NCI-H146 treated with DMSO at 0.1 percent for 48 hours (cell line): ENCODE results near the gene GSTA2.
"Not testable (repeated sequence)": the region's sequence is repeated elsewhere in the genome, so short reads cannot be mapped to it uniquely, and the experiment has no call there.

ENCODE experiments used
- DNase-seq: peaks from one replicate; lab custom pipeline; 2025; ENCODE audit not compliant: unreplicated experiment; lab: John Stamatoyannopoulos, UW

Gene GSTA2

DNA sequence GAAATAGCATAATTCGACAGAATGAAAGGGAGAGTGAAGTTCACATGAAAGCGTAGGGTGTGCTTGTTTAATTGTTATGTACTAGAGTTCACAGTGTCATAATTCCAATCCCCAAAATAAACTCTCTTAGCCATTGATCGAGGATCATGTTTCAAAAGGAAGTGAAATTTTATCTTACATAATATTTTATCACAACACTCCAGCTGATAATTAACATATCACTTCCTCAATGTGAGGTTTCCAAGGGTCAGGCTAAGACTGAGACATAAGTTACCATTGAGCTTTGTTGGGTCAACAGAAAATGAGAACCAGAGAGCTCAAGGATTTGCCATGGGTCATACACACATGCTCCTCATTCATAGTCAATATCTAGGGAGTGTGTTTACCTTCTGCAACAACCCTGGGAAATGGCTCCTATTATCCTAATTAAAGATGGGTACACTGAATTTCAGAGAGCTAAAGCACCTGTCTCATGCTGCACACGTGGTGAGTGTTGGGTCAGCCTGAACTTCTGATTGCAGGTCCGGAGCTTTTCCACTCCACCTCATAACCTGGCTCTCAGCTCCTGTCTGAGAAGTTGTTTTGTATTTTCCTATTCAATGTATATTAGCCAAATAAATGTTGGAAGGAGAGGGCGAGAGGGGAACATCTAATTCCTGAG, 3.0 kb downstream of the GSTA2 start:
- DNase-seq = peak; percentile 44

DNA sequence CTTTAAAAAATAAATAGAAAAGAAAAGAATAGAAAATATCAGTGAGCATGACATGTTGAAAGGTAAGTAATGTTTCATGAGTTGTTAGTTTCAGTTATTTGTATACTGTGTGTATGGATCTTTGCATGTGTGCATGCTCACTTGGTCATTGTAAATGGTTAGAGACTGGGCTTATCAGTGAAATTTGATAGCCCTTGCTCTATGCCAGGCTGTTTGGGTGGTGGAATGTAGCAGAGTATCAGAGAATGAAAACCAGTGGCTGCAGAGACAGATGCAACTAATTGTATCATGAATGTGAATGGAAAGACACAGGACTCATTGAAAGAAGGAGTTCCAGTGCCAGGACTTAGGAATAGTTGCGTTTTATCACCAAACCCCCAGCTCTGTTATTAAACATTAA, 4.2 kb downstream of the GSTA2 start:
- no peak for DNase-seq

DNA sequence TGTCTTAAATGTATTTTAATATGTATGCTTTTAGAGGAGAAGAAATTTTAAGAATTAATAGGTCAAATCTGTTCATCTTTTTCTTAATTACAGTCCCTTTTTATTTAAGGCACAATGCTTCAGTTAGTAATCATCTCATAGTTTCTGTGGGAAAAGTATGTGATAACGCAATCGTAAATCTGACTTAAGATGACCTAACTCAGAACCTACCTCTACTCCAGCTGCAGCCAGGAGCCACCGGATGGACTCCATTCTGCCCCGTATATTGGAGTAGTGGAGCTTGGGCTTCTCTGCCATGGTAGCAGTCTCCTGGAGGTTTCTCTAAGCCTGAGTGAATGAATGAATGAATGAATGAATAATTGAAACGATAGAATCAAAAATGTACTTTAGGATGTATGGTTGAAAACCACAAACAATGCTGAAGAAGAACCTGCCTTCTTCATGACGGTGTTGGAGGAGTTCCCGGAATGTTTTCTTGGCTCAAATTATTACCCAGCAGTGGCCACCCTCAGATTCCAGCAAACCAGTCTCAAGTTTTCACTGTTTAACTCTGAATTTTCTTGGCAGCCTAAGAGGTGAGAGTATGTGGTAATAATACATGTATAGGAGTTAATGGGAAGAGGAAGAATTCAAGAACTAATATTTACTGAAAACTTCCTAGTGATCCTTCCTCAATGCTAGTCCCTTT, 5.5 kb downstream of the GSTA2 start:
- DNase-seq = not testable (repeated sequence)

GRCh38 chr6:52754443-52754842, 8.8 kb downstream of the GSTA2 start:
- no peak for DNase-seq

DNA sequence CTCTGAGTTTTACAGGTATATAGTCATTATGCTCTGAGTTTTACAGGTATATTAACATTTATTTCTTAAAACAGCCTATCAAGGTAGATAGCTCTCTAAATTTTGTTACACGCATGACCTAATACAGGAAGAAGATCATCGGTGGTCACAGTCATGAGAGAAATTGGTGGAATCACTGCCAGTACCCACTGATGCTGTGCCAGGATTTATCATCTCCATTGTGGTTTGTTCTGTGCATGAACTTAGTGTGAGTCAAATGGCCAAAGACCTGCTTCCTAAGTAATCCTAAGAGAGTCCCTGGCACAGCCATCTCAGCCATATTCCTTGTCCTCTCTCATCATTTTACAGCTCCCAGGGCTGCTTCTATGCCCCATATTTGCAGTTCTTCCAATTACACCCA, 10.1 kb downstream of the GSTA2 start:
- not testable (repeated sequence) for DNase-seq

GRCh38 chr6:52752310-52752709, 11.0 kb downstream of the GSTA2 start:
- DNase-seq = no peak

- DNase-seq = peak; percentile 15
Observed at GRCh38 chr6:52749556-52750152, 13.6 kb downstream of the GSTA2 start.

DNA sequence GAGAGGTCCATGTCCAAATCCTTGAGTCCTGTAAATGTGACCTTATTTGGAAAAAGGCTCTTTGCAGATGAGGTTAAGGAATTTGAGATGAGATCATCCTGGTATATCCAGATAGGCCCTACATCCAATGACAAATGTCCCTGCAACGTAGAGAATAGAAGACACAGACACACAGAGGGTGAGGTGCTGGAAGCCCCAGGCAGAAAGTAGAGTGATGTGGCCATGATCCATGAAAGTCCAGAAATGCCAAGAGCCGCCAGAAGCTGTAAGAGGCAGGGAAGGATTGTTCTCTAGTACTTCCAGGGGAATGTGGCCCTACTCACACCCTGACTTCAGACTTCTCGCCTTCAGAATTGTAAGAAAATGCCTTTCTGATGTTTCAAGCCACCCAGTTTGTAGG, 16.0 kb downstream of the GSTA2 start:
- DNase-seq = not testable (repeated sequence)

DNA sequence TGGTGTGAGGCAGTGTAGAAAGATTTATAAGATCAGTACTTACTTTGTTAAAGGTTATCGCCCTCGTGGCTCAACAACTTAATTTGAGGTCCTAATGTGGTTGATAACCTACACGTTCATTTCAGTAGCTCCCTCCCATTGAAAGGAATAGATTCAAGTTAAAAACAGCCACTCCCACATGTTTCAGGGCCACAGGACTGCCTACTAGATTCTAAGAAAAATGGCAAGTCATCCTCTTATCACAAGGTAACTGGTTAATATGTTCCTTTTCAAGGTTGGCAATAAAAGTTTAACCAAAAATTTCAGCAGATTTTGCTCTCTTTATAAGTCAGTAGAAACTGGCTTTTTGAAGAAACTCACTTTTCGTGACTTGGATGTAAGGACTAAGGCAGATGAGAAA, 17.1 kb downstream of the GSTA2 start:
- no peak for DNase-seq

GRCh38 chr6:52745764-52746201, 17.5 kb downstream of the GSTA2 start:
- no peak for DNase-seq

DNA sequence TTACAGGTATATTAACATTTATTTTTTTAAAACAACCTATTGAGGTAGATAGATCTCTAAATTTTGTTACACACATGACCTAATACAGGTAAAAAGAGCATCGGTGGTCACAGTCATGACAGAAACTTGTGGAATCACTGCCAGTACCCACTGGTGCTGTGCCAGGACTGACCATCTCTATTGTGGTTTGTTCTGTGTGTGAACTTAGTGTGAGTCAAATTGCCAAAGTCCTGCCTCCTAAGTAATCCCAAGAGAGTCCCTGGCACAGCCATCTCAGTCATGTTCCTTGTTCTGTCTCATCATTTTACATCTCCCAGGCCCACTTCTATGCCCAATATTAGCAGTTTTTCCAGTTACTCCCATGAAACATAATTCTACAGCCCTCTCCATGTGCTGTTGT, 21.4 kb downstream of the GSTA2 start:
- DNase-seq = no peak

DNA sequence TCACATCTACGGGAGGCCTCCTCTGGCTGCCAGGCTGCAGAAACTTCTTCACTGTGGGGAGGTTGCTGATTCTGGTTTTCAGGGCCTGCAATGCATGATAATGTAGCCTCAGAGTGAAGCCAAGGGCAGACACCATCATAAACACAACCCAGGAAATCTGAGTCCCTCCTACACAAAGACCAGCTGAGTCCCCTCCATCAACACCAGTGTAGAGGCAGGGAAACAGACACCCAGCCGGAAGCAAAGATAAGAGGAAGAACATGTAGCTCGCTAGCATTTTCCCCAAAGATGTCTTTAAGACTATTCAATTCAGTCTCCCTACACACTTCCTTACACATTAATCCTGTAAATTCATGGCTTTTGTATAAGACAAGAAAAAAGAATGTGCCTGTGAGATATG, 23.6 kb downstream of the GSTA2 start:
- no peak for DNase-seq

DNA sequence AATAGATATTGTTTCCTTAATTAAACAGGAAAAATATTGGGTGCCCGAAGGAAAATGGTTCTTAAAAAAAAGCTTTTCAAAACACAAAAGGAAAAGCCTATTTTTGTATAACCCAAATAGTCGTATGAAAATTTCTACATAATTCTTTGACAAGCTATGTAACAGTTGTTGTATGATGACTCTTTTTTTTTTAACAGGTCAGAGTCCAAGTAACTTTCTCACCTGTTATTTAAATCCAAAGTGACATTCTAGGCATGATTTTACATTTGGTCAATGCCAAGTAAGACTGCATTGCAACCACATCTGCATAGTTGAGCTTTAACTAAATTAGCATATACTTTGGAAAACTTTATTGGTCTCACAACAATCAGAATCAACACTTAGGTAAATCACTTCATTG, 24.1 kb downstream of the GSTA2 start:
- DNase-seq = no peak

- DNase-seq = no peak
Observed at GRCh38 chr6:52736145-52736544, 27.1 kb downstream of the GSTA2 start.

- DNase-seq = no peak
Observed at GRCh38 chr6:52735071-52735470, 28.2 kb downstream of the GSTA2 start.

DNA sequence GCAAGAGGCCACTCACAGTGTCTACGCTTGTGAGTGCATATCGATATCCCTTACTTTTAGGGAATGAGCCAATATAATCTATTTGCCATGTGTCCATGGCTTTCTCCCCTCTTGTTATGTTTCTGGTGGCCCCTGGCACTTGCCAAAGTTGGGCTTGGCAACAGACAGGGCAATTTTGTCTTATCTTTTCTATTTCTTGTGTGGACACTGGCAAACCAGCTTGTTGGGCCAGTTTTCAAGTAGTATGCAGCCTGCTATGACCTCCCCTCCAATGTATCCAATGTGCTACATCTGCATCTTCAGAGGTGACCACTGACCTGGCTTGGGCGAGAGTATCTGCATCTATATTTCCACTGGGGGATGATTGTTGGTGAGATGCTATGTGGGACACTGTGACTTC, 29.2 kb downstream of the GSTA2 start:
- no peak for DNase-seq

DNA sequence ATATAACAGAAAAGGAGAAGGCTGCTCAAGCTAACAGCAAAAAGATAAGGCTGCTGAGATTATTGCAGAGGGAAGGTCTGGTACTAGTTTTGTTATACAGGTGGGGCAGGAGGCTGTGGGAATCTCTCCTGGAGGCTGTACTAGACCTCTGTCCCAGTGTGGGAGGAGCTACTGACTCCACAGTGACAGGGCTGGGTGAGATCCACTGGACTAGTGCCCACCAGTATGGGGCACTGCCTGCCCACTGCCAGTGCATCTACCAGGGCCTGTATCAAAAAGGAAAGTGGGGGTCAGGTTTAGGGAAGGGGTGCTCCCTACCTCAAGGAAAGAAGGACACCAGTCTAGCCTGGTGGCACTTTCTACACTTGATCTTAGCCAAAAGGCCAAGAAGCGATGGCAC, 30.1 kb downstream of the GSTA2 start:
- DNase-seq = no peak

- DNase-seq = no peak
Observed at GRCh38 chr6:52731719-52732118, 31.6 kb downstream of the GSTA2 start.

- DNase-seq = no peak
Observed at GRCh38 chr6:52729576-52729975, 33.7 kb downstream of the GSTA2 start.

DNA sequence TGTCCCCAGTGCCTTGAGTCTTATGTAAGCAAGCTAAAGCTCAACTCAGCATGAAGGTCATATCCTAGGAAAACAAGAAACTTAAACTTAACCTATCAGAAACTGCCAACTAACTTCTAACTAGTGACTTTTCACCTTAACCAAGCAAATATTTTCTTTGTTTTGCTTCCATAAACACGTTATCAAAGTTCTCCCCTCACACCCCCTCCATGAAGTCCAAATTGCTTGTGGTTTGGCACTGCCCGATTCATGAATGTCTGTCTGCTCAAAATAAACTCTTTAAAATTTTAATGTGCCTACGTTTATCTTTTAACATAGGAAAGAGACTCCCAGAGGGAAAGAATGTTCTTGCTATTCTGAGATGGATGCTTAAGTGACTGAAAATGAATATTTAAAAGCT, 34.9 kb downstream of the GSTA2 start:
- no peak for DNase-seq

DNA sequence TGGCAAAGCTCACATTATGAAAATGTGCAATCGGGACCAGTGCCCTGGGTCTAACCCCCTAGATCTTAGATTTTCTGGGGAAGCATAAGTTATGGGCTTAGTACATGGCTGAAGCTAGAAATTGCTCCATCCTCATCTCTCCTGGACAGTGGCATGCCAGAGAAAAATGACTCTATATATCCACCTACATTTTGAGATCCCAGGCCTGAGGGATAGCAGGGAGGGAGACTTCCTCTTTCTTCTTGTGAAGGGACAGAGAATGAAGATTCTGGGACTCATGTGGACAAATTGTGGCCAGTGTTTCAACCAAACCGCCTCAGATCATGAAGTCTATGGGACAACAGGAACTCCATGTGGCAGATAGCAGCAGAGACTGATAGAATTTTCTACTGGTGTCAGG, 35.4 kb downstream of the GSTA2 start:
- no peak for DNase-seq

DNA sequence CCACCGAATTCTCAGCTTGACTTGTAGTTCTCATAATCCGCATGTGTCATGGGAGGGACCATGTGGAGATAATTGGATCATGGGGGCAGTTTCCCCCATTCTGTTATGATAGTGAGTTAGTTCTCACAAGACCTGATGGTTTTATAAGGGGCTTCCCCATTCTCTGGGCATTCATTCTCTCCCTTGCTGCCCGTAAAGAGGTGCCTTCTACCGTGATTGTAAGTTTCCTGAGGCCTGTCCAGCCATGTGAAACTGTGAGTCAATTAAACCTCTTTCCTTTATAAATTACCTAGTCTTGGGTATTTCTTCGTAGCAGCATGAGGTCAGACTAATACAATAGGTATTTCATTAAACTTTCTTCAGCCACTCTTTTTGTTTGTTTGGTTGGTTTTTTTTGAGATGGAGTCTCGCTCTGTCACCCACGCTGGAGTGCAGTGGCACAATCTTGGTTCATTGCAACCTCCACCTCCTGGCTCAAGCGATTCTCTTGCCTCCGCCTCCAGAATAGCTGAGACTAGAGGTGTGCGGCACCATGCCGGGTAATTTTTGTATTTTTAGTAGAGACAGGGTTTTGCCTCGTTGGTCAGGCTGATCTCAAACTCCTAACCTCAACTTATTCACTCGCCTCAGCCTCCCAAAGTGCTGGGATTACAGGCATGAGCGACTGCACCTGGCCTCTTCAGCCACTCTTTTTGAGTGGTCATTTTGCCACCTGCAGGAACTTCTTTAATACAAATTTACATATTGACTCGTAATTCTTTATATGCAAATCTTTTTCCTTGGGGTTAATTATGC, 36.3 kb downstream of the GSTA2 start:
- DNase-seq = peak; percentile 42
